Body of pancreas (tissue), 4 donors: ENCODE measurements around the gene HBD.

ENCODE experiments used
- POLR2A ChIP-seq, 3 donors: fragments of 450-650 bp; IDR thresholded peaks; one replicate each; pipeline ENCODE4 v1.6.1; 2016; ENCODE audit warnings: antibody characterized with exemption in 3 of 3, mild to moderate bottlenecking in 2 of 3
- TF ChIP-seq, protein P1 (sequence below), 7 experiments: fragments of 450-650 bp in 4 of 7; fragments of 200-600 bp in 3 of 7; sonication (generic) in 3 of 7; IDR thresholded peaks; one replicate each; pipeline ENCODE4 v1.5.1; 2016 to 2019; ENCODE audit warnings: antibody characterized with exemption in 7 of 7

DNA sequence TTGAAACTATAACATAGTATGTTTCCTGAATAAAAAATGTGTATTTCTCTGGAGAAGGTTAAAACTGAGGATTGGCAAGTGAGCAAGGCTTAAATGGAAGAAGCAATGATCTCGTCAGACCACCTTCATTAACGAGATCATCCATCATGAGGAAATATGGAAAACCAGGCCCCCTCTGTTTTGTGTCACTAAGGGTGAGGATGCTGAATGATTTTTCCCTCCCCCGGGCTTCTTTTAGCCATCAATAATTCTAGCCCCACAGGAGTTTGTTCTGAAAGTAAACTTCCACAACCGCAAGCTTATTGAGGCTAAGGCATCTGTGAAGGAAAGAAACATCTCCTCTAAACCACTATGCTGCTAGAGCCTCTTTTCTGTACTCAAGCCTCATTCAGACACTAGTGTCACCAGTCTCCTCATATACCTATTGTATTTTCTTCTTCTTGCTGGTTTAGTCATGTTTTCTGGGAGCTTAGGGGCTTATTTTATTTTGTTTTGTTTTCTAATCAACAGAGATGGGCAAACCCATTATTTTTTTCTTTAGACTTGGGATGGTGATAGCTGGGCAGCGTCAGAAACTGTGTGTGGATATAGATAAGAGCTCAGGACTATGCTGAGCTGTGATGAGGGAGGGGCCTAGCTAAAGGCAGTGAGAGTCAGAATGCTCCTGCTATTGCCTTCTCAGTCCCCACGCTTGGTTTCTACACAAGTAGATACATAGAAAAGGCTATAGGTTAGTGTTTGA, 41.3 kb upstream of the HBD start:
- TF ChIP-seq, protein P1, sequence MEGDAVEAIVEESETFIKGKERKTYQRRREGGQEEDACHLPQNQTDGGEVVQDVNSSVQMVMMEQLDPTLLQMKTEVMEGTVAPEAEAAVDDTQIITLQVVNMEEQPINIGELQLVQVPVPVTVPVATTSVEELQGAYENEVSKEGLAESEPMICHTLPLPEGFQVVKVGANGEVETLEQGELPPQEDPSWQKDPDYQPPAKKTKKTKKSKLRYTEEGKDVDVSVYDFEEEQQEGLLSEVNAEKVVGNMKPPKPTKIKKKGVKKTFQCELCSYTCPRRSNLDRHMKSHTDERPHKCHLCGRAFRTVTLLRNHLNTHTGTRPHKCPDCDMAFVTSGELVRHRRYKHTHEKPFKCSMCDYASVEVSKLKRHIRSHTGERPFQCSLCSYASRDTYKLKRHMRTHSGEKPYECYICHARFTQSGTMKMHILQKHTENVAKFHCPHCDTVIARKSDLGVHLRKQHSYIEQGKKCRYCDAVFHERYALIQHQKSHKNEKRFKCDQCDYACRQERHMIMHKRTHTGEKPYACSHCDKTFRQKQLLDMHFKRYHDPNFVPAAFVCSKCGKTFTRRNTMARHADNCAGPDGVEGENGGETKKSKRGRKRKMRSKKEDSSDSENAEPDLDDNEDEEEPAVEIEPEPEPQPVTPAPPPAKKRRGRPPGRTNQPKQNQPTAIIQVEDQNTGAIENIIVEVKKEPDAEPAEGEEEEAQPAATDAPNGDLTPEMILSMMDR (IDR thresholded peaks at IDR 0.05): no peak
- TF ChIP-seq POLR2A (IDR thresholded peaks at IDR 0.05): no peak
